ENCODE results near the gene SIRPG.
"Not testable (repeated sequence)": the region's sequence is repeated elsewhere in the genome, so short reads cannot be mapped to it uniquely, and the experiment has no call there.

The SIRPG gene

GRCh38 chr20:1618954-1619540 lies 38.5 kb downstream of the SIRPG start:
- Histone ChIP-seq H3K9me3 (ENCODE audit: control insufficient read depth, low read depth, low read length) (no peaks in the 10 kb centered on the region), H3K9ac (ENCODE audit: low read length) (no peak overlapping the region), H3K4me1 (ENCODE audit: control insufficient read depth, low read depth, low read length) (no peaks in the 10 kb centered on the region), H3K27ac (ENCODE audit: low read length) (no peak overlapping the region), H3K4me3 (ENCODE audit: low read length) (no peak overlapping the region), H3K36me3 (ENCODE audit: control insufficient read depth, low read depth, low read length) (no peaks in the 10 kb centered on the region), H3K27me3 (ENCODE audit: control insufficient read depth, insufficient read depth, low read length) (no peaks in the 10 kb centered on the region)

GRCh38 chr20:1618479-1618878 lies 39.1 kb downstream of the SIRPG start:
- no peaks in the 10 kb centered on the region for H3K36me3 ChIP-seq (ENCODE audit: control insufficient read depth, low read depth, low read length)
- no peak overlapping the region for H3K27ac ChIP-seq (ENCODE audit: low read length)
- no peaks in the 10 kb centered on the region for H3K9me3 ChIP-seq (ENCODE audit: control insufficient read depth, low read depth, low read length)

GRCh38 chr20:1616858-1617434 lies 40.6 kb downstream of the SIRPG start:
- H3K9me3 ChIP-seq (ENCODE audit: control insufficient read depth, low read depth, low read length), result no peaks in the 10 kb centered on the region
- H3K4me1 ChIP-seq (ENCODE audit: control insufficient read depth, low read depth, low read length), result no peaks in the 10 kb centered on the region
- H3K27ac ChIP-seq (ENCODE audit: low read length), result no peak overlapping the region
- no peak overlapping the region for H3K4me3 ChIP-seq (ENCODE audit: low read length)
- no peak overlapping the region for H3K9ac ChIP-seq (ENCODE audit: low read length)
- no peaks in the 10 kb centered on the region for H3K27me3 ChIP-seq (ENCODE audit: control insufficient read depth, insufficient read depth, low read length)
- H3K36me3 ChIP-seq (ENCODE audit: control insufficient read depth, low read depth, low read length), result no peaks in the 10 kb centered on the region

More at GRCh38 chr20:1618479-1618878, 39.1 kb downstream of the SIRPG start:
- Histone ChIP-seq H3K27me3 (ENCODE audit: control insufficient read depth, insufficient read depth, low read length) (no peaks in the 10 kb centered on the region), H3K9ac (ENCODE audit: low read length) (no peak overlapping the region), H3K4me3 (ENCODE audit: low read length) (no peak overlapping the region), H3K4me1 (ENCODE audit: control insufficient read depth, low read depth, low read length) (no peaks in the 10 kb centered on the region)

GRCh38 chr20:1610404-1610803 lies 47.2 kb downstream of the SIRPG start:
- not testable (repeated sequence) for H3K9ac ChIP-seq (ENCODE audit: low read length); H3K4me1 ChIP-seq (ENCODE audit: control insufficient read depth, low read depth, low read length); H3K27me3 ChIP-seq (ENCODE audit: control insufficient read depth, insufficient read depth, low read length); H3K36me3 ChIP-seq (ENCODE audit: control insufficient read depth, low read depth, low read length); H3K4me3 ChIP-seq (ENCODE audit: low read length); H3K27ac ChIP-seq (ENCODE audit: low read length); H3K9me3 ChIP-seq (ENCODE audit: control insufficient read depth, low read depth, low read length)

GRCh38 chr20:1608678-1609347 lies 48.8 kb downstream of the SIRPG start:
- not testable (repeated sequence) for H3K4me3 ChIP-seq (ENCODE audit: low read length); H3K9me3 ChIP-seq (ENCODE audit: control insufficient read depth, low read depth, low read length); H3K4me1 ChIP-seq (ENCODE audit: control insufficient read depth, low read depth, low read length); H3K27me3 ChIP-seq (ENCODE audit: control insufficient read depth, insufficient read depth, low read length); H3K9ac ChIP-seq (ENCODE audit: low read length); H3K27ac ChIP-seq (ENCODE audit: low read length); H3K36me3 ChIP-seq (ENCODE audit: control insufficient read depth, low read depth, low read length)

GRCh38 chr20:1600736-1601135 lies 56.8 kb downstream of the SIRPG start:
- H3K9me3 ChIP-seq (ENCODE audit: control insufficient read depth, low read depth, low read length), result no peaks in the 10 kb centered on the region
- H3K4me1 ChIP-seq (ENCODE audit: control insufficient read depth, low read depth, low read length), result no peaks in the 10 kb centered on the region
- H3K27me3 ChIP-seq (ENCODE audit: control insufficient read depth, insufficient read depth, low read length), result no peaks in the 10 kb centered on the region
- no peaks in the 10 kb centered on the region for H3K36me3 ChIP-seq (ENCODE audit: control insufficient read depth, low read depth, low read length)
- H3K9ac ChIP-seq (ENCODE audit: low read length), result no peak overlapping the region
- no peak overlapping the region for H3K4me3 ChIP-seq (ENCODE audit: low read length)
- H3K27ac ChIP-seq (ENCODE audit: low read length), result no peak overlapping the region

- Histone ChIP-seq H3K36me3 (ENCODE audit: control insufficient read depth, low read depth, low read length) (no peaks in the 10 kb centered on the region), H3K4me3 (ENCODE audit: low read length) (no peak overlapping the region), H3K27ac (ENCODE audit: low read length) (no peak overlapping the region), H3K9me3 (ENCODE audit: control insufficient read depth, low read depth, low read length) (no peaks in the 10 kb centered on the region), H3K9ac (ENCODE audit: low read length) (no peak overlapping the region), H3K27me3 (ENCODE audit: control insufficient read depth, insufficient read depth, low read length) (no peaks in the 10 kb centered on the region), H3K4me1 (ENCODE audit: control insufficient read depth, low read depth, low read length) (no peaks in the 10 kb centered on the region)
Measured at GRCh38 chr20:1595333-1595732, 62.2 kb downstream of the SIRPG start.

GRCh38 chr20:1588533-1589460 lies 68.8 kb downstream of the SIRPG start:
- Histone ChIP-seq H3K27ac (ENCODE audit: low read length) (no peak overlapping the region), H3K36me3 (ENCODE audit: control insufficient read depth, low read depth, low read length) (no peaks in the 10 kb centered on the region), H3K27me3 (ENCODE audit: control insufficient read depth, insufficient read depth, low read length) (no peaks in the 10 kb centered on the region), H3K9me3 (ENCODE audit: control insufficient read depth, low read depth, low read length) (no peaks in the 10 kb centered on the region), H3K9ac (ENCODE audit: low read length) (no peak overlapping the region), H3K4me1 (ENCODE audit: control insufficient read depth, low read depth, low read length) (no peaks in the 10 kb centered on the region), H3K4me3 (ENCODE audit: low read length) (no peak overlapping the region)

- no peaks in the 10 kb centered on the region for H3K4me1 ChIP-seq (ENCODE audit: control insufficient read depth, low read depth, low read length)
- H3K27me3 ChIP-seq (ENCODE audit: control insufficient read depth, insufficient read depth, low read length), result no peaks in the 10 kb centered on the region
- no peaks in the 10 kb centered on the region for H3K36me3 ChIP-seq (ENCODE audit: control insufficient read depth, low read depth, low read length)
- H3K9me3 ChIP-seq (ENCODE audit: control insufficient read depth, low read depth, low read length), result no peaks in the 10 kb centered on the region
- no peak overlapping the region for H3K4me3 ChIP-seq (ENCODE audit: low read length)
- no peak overlapping the region for H3K9ac ChIP-seq (ENCODE audit: low read length)
- no peak overlapping the region for H3K27ac ChIP-seq (ENCODE audit: low read length)
Measured at GRCh38 chr20:1587781-1588532, 69.6 kb downstream of the SIRPG start.

- Histone ChIP-seq H3K36me3 (ENCODE audit: control insufficient read depth, low read depth, low read length) (no peaks in the 10 kb centered on the region), H3K27ac (ENCODE audit: low read length) (no peak overlapping the region), H3K4me3 (ENCODE audit: low read length) (no peak overlapping the region), H3K9ac (ENCODE audit: low read length) (no peak overlapping the region), H3K9me3 (ENCODE audit: control insufficient read depth, low read depth, low read length) (no peaks in the 10 kb centered on the region), H3K27me3 (ENCODE audit: control insufficient read depth, insufficient read depth, low read length) (no peaks in the 10 kb centered on the region), H3K4me1 (ENCODE audit: control insufficient read depth, low read depth, low read length) (no peaks in the 10 kb centered on the region)
Measured at GRCh38 chr20:1579488-1579887, 78.1 kb downstream of the SIRPG start.

All from iPS-18a (cell line).